HepG2 (cell line): ENCODE measurements around the gene MED25. TPM values are rescaled to one million over a fixed set of nuclear protein-coding genes. Genes with fewer than 3 reads are reported as not detected.

Source experiments
- ATAC-seq: fragments of 200-7000 bp; cut with Tn5 transposase; 3 replicates; pipeline ENCODE4 v1.9.1; 2020; ENCODE audit warnings: mild to moderate bottlenecking, moderate library complexity
- BruUV-seq: library from RNA; stranded (reverse); fragments of 400-500 nt; replicated peaks from 2 replicates; lab custom pipeline; 2021; lab: Mats Ljungman, UMichigan
- CTCF ChIA-PET: fragments of 300-600 bp; formaldehyde crosslinking; extraction: SDS; loops from one replicate; lab custom pipeline; 2021; ENCODE audit warnings: low total read pairs, inconsistent platforms, low intra/inter-chr PET ratio; lab: Yijun Ruan, JAX
- POLR2A ChIA-PET: fragments of 350-600 bp; sonication (Branson Sonifier 250); formaldehyde crosslinking; loops from one replicate; lab custom pipeline; 2020; ENCODE audit warnings: antibody characterized with exemption, inconsistent platforms; lab: Yijun Ruan, JAX
- DNase-seq: peaks from one replicate; pipeline ENCODE4 v3.0.0-alpha.2; 2015; ENCODE audit warnings: low spot score
- FAIRE-seq: peaks from 3 replicates; lab custom pipeline; 2011; peaks lifted over from hg19 to GRCh38; lab: Jason Lieb, UNC
- H2AFZ ChIP-seq: one replicate; pipeline ENCODE4 v1.6.1; 2011; ENCODE audit warnings: low read length, inconsistent platforms
- H3K27ac ChIP-seq: fragments of 300-600 bp; 3 replicates; pipeline ENCODE4 v1.8.0; 2011; ENCODE audit warnings: mixed run types, mild to moderate bottlenecking, mixed read lengths, low read length, inconsistent platforms; ENCODE audit not compliant: insufficient read depth; ENCODE audit errors: extremely low read length
- H3K27me3 ChIP-seq, 2 experiments: fragments of 200-600 bp in 1 of 2; 2 replicates in 1 of 2; 3 replicates in 1 of 2; pipeline versions ENCODE4 v1.6.0 to v1.8.0; 2011; ENCODE audit warnings: low read length in 2 of 2, mild to moderate bottlenecking in 2 of 2, moderate library complexity in 2 of 2, inconsistent platforms in 1 of 2; ENCODE audit not compliant: insufficient read depth in 2 of 2, control insufficient read depth in 1 of 2
- H3K36me3 ChIP-seq, 2 experiments: fragments of 200-600 bp in 1 of 2; replicated peaks in 1 of 2; 2 replicates in 1 of 2; 3 replicates in 1 of 2; pipeline versions ENCODE4 v1.5.1 to v1.8.0; 2011; ENCODE audit warnings: low read length in 2 of 2, inconsistent platforms in 1 of 2; ENCODE audit not compliant: insufficient read depth in 2 of 2, control insufficient read depth in 1 of 2
- H3K4me1 ChIP-seq: 2 replicates; pipeline ENCODE4 v1.5.1; 2012; ENCODE audit warnings: low read length, inconsistent platforms; ENCODE audit not compliant: insufficient read depth
- H3K4me2 ChIP-seq: 2 replicates; pipeline ENCODE4 v1.6.0; 2011; ENCODE audit warnings: low read depth, low read length, inconsistent platforms
- H3K4me3 ChIP-seq, 3 experiments: fragments of 200-600 bp in 1 of 3; sonication (generic), shearing (Covaris generic) in 1 of 3; replicated peaks in 1 of 3; 2 replicates each; pipeline ENCODE4 v1.5.1; 2011 to 2016; ENCODE audit warnings: low read length in 3 of 3, inconsistent platforms in 2 of 3, low read depth in 2 of 3, mild to moderate bottlenecking in 2 of 3, control low read depth in 1 of 3, mixed read lengths in 1 of 3; ENCODE audit not compliant: insufficient read depth in 1 of 3
- H3K79me2 ChIP-seq: one replicate; pipeline ENCODE4 v1.6.1; 2011; ENCODE audit warnings: low read length, inconsistent platforms; ENCODE audit not compliant: insufficient read depth
- H3K9ac ChIP-seq: 2 replicates; pipeline ENCODE4 v1.6.0; 2011; ENCODE audit warnings: mild to moderate bottlenecking, low read depth, low read length, inconsistent platforms; ENCODE audit not compliant: insufficient read depth
- H3K9me3 ChIP-seq: 2 replicates; pipeline ENCODE4 v1.5.1; 2012; ENCODE audit warnings: mild to moderate bottlenecking, low read length
- H4K20me1 ChIP-seq: 2 replicates; pipeline ENCODE4 v1.6.0; 2011; ENCODE audit warnings: inconsistent platforms, mild to moderate bottlenecking, low read length, moderate library complexity; ENCODE audit not compliant: insufficient read depth
- GATAD1 ChIP-seq: IDR thresholded peaks from 2 replicates; pipeline ENCODE4 v1.6.1; 2016; ENCODE audit warnings: missing genetic modification reagents, missing compliant biosample characterization
- RFX1 ChIP-seq: fragments of 450-650 bp; IDR thresholded peaks from 2 replicates; pipeline ENCODE4 v1.6.1; 2017
- TCF7L2 ChIP-seq: IDR thresholded peaks from 2 replicates; pipeline ENCODE4 v1.6.1; 2011; ENCODE audit warnings: mild to moderate bottlenecking, low read depth, low read length, moderate library complexity
- WGBS: methylation state at CpG from one replicate; pipeline ENCODE4 v1.1.6; 2017; ENCODE audit warnings: low lambda C conversion rate; 5-methylcytosine and 5-hydroxymethylcytosine counted together
- in situ Hi-C: cut with HindIII; loops from 2 replicates; pipeline ENCODE4 v1.10.0; 2017; ENCODE audit warnings: low pct_unique_long_range_greater_than_20kb; ENCODE audit not compliant: extremely low pct_ligation_motif_present
- intact Hi-C: fragments of 100-400 bp; cut with micrococcal nuclease; formaldehyde crosslinking; loops from one replicate; pipeline ENCODE4 v1.10.0; 2022; ENCODE audit not compliant: unreplicated experiment
- polyA plus RNA-seq, 8 experiments: library from polyadenylated mRNA; depleted of rRNA in 3 of 8; stranded (reverse) in 7 of 8; unstranded in 1 of 8; fragments of >200 nt; fragmentation: Illumina TruSeq in 4 of 8; extraction: Trizol in 4 of 8; gene quantifications; 2 replicates each; pipeline versions ENCODE4 v1.2.1 to v1.2.3, GENCODE V29; 2011 to 2016; ENCODE audit warnings: low read depth in 4 of 8, missing spikeins in 1 of 8, mixed read lengths in 1 of 8; ENCODE audit not compliant: insufficient read depth in 1 of 8
- total RNA-seq, 5 experiments: library from RNA; depleted of rRNA; stranded (reverse); fragments of >200 nt; fragmentation: Illumina TruSeq; extraction: Trizol; gene quantifications; 2 replicates each; pipeline ENCODE4 v1.2.3, GENCODE V29; 2016; ENCODE audit warnings: low read depth in 1 of 5
- TF ChIP-seq, protein P1 (sequence below): sonication (generic); formaldehyde crosslinking; IDR thresholded peaks from 2 replicates; pipeline ENCODE4 v1.4.0; 2020; ENCODE audit warnings: low read depth, missing genetic modification reagents

MED25 gene
- total and polyA plus RNA-seq, 2 of the 13 experiments (the other 11 are each of a cell fraction or from before 2014, with no cell fraction given), result 11.1 to 15.1 TPM

DNA sequence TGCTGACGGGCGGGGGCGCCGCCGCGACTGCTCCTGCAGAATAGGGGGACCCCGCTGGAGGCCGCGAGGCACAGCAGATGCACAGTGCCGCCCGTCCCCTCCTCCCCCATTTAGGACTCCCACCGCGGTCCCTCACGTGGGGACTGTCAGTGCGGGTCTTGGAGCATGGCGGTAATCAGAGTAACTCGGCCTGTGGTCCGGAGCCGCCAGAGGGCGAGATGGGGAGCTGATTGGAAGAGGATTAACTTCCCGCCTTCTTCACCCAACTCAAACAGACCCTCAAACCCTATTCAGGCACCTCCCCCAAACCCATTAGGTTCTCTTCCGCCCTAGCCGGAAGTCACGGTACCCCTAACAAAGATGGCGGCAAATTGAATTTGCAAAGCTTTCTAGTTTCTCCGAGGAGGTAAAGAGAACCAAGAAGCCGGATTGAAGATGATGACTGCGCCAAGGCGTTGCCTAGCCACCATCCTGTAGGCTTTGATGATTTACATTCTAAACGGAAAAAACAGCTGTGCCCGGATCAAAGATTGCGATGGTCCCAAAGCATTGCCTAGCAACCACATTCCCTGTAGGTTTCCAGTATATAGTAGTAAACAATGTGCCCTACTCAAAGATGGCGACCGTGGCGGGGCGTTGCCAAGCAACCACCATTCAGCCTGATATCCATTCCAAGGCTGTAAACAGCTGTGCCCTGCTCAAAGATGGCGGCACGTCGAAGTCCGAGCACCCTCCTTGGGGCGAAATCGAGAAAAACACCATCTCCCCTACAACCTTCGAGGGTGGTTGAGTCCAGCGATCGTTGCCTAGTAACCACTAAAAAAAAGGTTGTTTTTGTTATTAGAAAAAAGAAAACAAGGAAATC, 4.9 kb upstream of the MED25 start, which contains the start of gene FUZ (continued):
- TF ChIP-seq, protein P1, sequence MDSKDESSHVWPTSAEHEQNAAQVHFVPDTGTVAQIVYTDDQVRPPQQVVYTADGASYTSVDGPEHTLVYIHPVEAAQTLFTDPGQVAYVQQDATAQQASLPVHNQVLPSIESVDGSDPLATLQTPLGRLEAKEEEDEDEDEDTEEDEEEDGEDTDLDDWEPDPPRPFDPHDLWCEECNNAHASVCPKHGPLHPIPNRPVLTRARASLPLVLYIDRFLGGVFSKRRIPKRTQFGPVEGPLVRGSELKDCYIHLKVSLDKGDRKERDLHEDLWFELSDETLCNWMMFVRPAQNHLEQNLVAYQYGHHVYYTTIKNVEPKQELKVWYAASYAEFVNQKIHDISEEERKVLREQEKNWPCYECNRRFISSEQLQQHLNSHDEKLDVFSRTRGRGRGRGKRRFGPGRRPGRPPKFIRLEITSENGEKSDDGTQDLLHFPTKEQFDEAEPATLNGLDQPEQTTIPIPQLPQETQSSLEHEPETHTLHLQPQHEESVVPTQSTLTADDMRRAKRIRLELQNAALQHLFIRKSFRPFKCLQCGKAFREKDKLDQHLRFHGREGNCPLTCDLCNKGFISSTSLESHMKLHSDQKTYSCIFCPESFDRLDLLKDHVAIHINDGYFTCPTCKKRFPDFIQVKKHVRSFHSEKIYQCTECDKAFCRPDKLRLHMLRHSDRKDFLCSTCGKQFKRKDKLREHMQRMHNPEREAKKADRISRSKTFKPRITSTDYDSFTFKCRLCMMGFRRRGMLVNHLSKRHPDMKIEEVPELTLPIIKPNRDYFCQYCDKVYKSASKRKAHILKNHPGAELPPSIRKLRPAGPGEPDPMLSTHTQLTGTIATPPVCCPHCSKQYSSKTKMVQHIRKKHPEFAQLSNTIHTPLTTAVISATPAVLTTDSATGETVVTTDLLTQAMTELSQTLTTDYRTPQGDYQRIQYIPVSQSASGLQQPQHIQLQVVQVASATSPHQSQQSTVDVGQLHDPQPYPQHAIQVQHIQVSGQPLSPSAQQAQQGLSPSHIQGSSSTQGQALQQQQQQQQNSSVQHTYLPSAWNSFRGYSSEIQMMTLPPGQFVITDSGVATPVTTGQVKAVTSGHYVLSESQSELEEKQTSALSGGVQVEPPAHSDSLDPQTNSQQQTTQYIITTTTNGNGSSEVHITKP (CRISPR knock-in tag), result 0 out of 2 replicates have a peak, but pooled peaks have one; percentile 62
- TF ChIP-seq RFX1, result peak; percentile 54
- TF ChIP-seq, all 625 proteins: peak for 7

DNA sequence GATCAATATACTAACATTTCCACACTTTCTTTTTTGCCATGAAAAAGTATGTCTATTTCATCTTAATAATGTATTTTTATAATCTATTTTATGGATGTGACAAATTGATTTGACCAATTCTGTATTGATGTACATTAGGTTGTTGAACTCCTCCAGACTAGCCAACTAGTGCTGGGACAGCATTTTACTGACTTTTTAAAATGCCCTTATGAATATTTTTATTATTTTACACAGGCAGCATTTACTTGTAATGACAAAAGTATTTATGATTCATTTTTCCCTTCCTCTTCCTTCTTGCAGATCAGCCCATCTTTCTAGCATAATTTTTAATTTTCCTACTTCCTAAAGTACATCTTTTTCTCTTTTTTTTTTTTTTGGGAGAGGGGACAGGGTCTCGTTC, 4.1 kb upstream of the MED25 start:
- intact Hi-C loops, result loop anchor here (10.0 kb wide), 1 partner anchor 49 kb away; the partner anchor contains the start of genes AP2A1 and TSKS
- no peak for DNase-seq
- Histone ChIP-seq H3K4me2 (no peak overlapping the region), H4K20me1 (no peaks in the 10 kb centered on the region), H3K9me3 (no peaks in the 10 kb centered on the region), H3K27ac (no peak overlapping the region), H3K4me1 (peaks cover 14% of the 10 kb centered on the region), H2AFZ (no peak overlapping the region), H3K4me3 (no peak overlapping the region), H3K27me3 (no peaks in the 10 kb centered on the region; a peak in 1 of 5 replicates), H3K79me2 (peaks cover 8% of the 10 kb centered on the region), H3K36me3 (no peaks in the 10 kb centered on the region), H3K9ac (no peak overlapping the region)
- in situ Hi-C loops, result no loop called here
- WGBS, result 54% methylated on average over 1 of the region's 1 CpG
- TF ChIP-seq GATAD1 (CRISPR knock-in tag) (no peak), TCF7L2 (no peak)
- CTCF ChIA-PET, result no interaction called here
- no peak for FAIRE-seq
- POLR2A ChIA-PET, result no interaction called here
- BruUV-seq, result no TSS peak
- no peak for ATAC-seq
